Muscle of leg (tissue), 11 donors: Measurements from ENCODE around the gene ABCC11. TPM values are rescaled to one million over a fixed set of nuclear protein-coding genes. Genes with fewer than 3 reads are reported as not detected.
A peak's percentile ranks its signal among the peaks of the same experiment; 100 is the strongest.
"Not testable (repeated sequence)": the region's sequence is repeated elsewhere in the genome, so short reads cannot be mapped to it uniquely, and the experiment has no call there.

Source experiments
- DNase-seq: peaks from one replicate; pipeline ENCODE4 v3.0.0; 2013
- H3K27ac ChIP-seq: one replicate; pipeline ENCODE4 v1.5.1; 2013; ENCODE audit warnings: mild to moderate bottlenecking, low read length, control low read depth
- H3K27me3 ChIP-seq: one replicate; pipeline ENCODE4 v1.6.1; 2013; ENCODE audit warnings: low read length; ENCODE audit not compliant: control insufficient read depth, insufficient read depth
- H3K36me3 ChIP-seq: one replicate; pipeline ENCODE4 v1.6.1; 2013; ENCODE audit warnings: low read length; ENCODE audit not compliant: control insufficient read depth, insufficient read depth
- H3K4me1 ChIP-seq: one replicate; pipeline ENCODE4 v1.6.1; 2013; ENCODE audit warnings: low read length; ENCODE audit not compliant: control insufficient read depth, insufficient read depth
- H3K4me3 ChIP-seq: one replicate; pipeline ENCODE4 v1.5.1; 2013; ENCODE audit warnings: low read length, control low read depth
- H3K9me3 ChIP-seq: replicated peaks from 2 replicates; pipeline ENCODE4 v1.6.1; 2013; ENCODE audit warnings: low read depth, low read length; ENCODE audit not compliant: control insufficient read depth
- WGBS: methylation state at CpG from one replicate; pipeline ENCODE4 v1.1.5; 2013; ENCODE audit warnings: missing lambda C conversion rate; ENCODE audit not compliant: insufficient coverage; 5-methylcytosine and 5-hydroxymethylcytosine counted together
- polyA plus RNA-seq, 8 donors: library from polyadenylated mRNA; unstranded; fragments of 120-200 nt; gene quantifications; one replicate each; pipeline versions ENCODE4 v1.2.1 to v1.2.3, GENCODE V29; 2013; ENCODE audit warnings: inconsistent platforms in 1 of 8, low replicate concordance in 1 of 8; ENCODE audit not compliant: insufficient read length in 8 of 8, insufficient read depth in 1 of 8
- total RNA-seq: library from RNA; stranded (reverse); fragments of 120-200 nt; gene quantifications from one replicate; pipeline ENCODE4 v1.2.4, GENCODE V29; 2013

ABCC11 gene
- total and polyA plus RNA-seq, 9 donors = 0.04 to 0.15 (median 0.09) TPM

DNA sequence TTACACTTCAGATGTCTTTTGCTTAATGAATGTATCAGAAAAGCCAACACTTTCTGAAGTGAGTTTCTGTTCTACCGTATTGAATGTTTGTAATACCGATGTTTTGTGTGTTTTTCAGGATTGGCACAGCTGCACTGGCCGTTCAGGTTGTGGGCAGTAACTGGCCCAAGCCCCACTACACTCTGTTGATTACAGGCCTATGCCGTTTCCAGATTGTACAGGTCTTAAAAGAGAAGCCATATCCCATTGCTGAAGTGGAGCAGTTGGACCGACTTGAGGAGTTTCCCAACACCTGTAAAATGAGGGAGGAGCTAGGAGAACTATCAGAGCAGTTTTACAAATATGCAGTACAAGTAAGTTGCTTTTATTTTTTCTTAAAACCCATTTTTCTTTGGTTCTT is 4.7 kb upstream of the ABCC11 start:
- Histone ChIP-seq H3K4me3 (no peak overlapping the region), H3K27ac (no peak overlapping the region), H3K4me1 (no peaks in the 10 kb centered on the region), H3K27me3 (no peaks in the 10 kb centered on the region), H3K36me3 (peaks cover 10% of the 10 kb centered on the region), H3K9me3 (no peaks in the 10 kb centered on the region)
- whole genome bisulfite sequencing = 67% methylated on average over 1 of the region's 5 CpGs
- DNase-seq = no peak

- Histone ChIP-seq H3K27ac (no peak overlapping the region), H3K4me1 (peaks cover 4% of the 10 kb centered on the region), H3K4me3 (no peak overlapping the region), H3K36me3 (peaks cover 10% of the 10 kb centered on the region), H3K9me3 (no peaks in the 10 kb centered on the region), H3K27me3 (no peaks in the 10 kb centered on the region)
- DNase-seq = no peak
- no CpG with 5 or more reads among the region's 5 CpGs for WGBS
Measured at GRCh38 chr16:48250520-48251278, 3.4 kb upstream of the ABCC11 start.

DNA sequence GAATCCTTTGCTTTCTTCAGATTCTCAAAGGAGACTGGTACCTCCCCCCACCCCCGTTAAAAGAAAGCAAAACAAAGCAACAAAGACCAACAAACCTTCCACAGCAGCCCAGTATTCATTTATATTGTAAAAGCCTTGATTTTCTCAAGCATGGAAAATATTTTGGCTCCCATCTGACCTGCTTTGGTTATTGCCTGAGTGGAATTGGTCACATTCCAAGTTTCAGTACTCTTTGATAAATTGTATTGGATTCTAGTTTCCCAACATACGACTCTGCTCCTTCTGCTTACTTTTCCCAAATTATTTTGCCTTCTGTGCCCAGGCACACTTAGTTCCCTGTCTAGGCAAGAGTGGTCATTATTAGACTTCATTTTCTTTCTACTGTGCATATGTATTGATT is 1.3 kb downstream of the ABCC11 start:
- H3K27ac ChIP-seq = no peak overlapping the region
- WGBS = no CpG with 5 or more reads among the region's 2 CpGs
- no peak overlapping the region for H3K4me3 ChIP-seq
- H3K36me3 ChIP-seq = no peaks in the 10 kb centered on the region
- no peak for DNase-seq
- no peaks in the 10 kb centered on the region for H3K27me3 ChIP-seq
- H3K9me3 ChIP-seq = no peaks in the 10 kb centered on the region
- peaks cover 14% of the 10 kb centered on the region for H3K4me1 ChIP-seq

GRCh38 chr16:48244863-48245195 is 2.5 kb downstream of the ABCC11 start:
- 5% methylated on average over 8 of the region's 8 CpGs for WGBS
- DNase-seq = no peak
- H3K36me3 ChIP-seq = no peaks in the 10 kb centered on the region
- no peaks in the 10 kb centered on the region for H3K9me3 ChIP-seq
- H3K27me3 ChIP-seq = no peaks in the 10 kb centered on the region
- H3K27ac ChIP-seq = peak overlapping the region; percentile 65
- H3K4me3 ChIP-seq = peak overlapping the region; percentile 85
- peaks cover 14% of the 10 kb centered on the region for H3K4me1 ChIP-seq

DNA sequence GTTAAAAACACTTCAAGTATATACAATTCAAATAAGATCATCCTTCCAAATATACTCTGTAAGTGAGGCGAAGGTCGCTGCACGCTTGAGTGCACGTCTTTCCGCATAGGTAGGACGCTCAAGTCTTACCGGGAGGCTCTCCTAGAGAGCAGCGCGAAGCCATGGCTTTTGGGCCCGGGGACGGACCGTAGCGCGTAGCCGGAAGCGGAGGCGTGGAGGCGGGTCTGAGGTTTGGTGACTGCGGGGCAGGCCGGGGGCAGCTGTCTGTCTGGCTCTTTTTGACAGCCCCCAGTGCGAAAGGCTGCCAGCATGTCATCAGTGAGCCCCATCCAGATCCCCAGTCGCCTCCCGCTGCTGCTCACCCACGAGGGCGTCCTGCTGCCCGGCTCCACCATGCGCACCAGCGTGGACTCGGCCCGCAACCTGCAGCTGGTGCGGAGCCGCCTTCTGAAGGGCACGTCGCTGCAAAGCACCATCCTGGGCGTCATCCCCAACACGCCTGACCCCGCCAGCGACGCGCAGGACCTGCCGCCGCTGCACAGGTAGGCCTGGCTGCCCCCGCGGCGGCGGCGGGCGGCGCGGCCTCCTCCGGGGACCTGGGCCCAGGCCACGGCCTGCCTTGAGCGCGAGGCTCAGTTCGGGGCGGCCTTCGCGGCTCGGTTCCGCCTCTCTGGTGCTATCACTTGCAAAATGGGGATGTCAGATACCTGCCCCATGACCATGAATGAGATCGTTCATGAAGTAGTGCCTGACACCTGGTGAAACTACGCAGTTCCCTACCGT is 3.1 kb downstream of the ABCC11 start, which contains the start of gene LONP2:
LONP2 (plus strand) TSS at position 221 of the 783 bp plus-strand sequence; CDS start at position 310, 89 bp downstream.
- Histone ChIP-seq H3K27ac (peak within 1 kb of the TSS; percentile 84), H3K4me3 (peak within 1 kb of the TSS; percentile 85), H3K27me3 (no peaks in the 10 kb centered on the region), H3K9me3 (no peaks in the 10 kb centered on the region), H3K36me3 (no peaks in the 10 kb centered on the region), H3K4me1 (peaks cover 14% of the 10 kb centered on the region)
- DNase-seq = peak; percentile 95
- under 1% methylated on average over 63 of the region's 63 CpGs for WGBS

DNA sequence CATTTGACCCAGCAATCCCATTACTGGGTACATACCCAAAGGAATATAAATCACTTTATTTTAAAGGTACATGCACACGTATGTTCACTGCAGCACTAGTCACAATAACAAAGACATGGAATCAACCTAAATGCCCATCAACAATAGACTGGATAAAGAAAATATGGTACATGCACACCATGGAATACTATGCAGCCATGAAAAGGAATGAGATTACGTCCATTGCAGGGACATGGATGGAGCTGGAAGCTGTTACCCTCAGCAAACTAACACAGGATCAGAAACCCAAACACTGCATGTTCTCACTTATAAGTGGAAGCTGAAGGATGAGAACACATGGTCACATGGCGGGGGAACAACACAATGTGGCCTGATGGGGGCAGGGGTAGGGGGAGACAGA is 7.2 kb downstream of the ABCC11 start:
- not testable (repeated sequence) for H3K27ac ChIP-seq, H3K9me3 ChIP-seq, DNase-seq, H3K27me3 ChIP-seq, H3K4me1 ChIP-seq, H3K4me3 ChIP-seq, H3K36me3 ChIP-seq
- no CpG with 5 or more reads among the region's 3 CpGs for WGBS

- Histone ChIP-seq H3K36me3 (no peaks in the 10 kb centered on the region), H3K27me3 (no peaks in the 10 kb centered on the region), H3K4me3 (no peak overlapping the region), H3K9me3 (no peaks in the 10 kb centered on the region), H3K4me1 (no peaks in the 10 kb centered on the region), H3K27ac (peak overlapping the region; percentile 7)
- DNase-seq = no peak
- no CpG with 5 or more reads among the region's 1 CpG for WGBS
Measured at GRCh38 chr16:48236286-48236685, 11.1 kb downstream of the ABCC11 start.

DNA sequence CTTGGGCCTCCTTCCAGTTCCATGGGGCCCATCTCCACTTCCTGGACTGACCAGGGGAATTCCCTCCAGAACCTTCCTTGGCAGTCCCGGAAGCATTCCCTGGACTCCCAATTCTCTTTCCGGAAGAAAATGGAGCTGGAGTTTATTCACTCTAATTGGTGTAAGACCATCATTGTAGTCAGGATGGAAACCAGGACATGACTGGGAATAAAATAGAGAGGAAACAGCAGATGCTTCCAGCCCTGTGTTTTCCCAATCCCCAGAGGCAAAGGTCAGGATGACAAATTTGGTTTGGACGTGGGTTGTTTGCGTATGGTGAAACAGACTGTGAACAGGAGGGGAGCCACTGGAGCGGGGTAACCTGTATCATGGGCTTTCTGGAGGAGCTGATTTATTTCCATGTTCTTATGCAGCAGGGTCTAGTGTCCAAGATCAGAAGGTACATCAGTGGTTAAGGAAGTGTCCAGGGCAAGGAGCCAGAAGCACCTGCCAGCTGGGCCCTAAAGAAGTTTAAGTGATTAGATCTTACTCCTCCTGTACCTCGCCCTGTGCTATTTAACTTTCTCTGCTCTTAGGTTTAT is 11.7 kb downstream of the ABCC11 start:
- H3K9me3 ChIP-seq = no peaks in the 10 kb centered on the region
- WGBS = no CpG with 5 or more reads among the region's 6 CpGs
- peak; percentile 11 for DNase-seq
- no peaks in the 10 kb centered on the region for H3K27me3 ChIP-seq
- H3K4me1 ChIP-seq = no peaks in the 10 kb centered on the region
- no peak overlapping the region for H3K4me3 ChIP-seq
- H3K36me3 ChIP-seq = no peaks in the 10 kb centered on the region
- no peak overlapping the region for H3K27ac ChIP-seq

DNA sequence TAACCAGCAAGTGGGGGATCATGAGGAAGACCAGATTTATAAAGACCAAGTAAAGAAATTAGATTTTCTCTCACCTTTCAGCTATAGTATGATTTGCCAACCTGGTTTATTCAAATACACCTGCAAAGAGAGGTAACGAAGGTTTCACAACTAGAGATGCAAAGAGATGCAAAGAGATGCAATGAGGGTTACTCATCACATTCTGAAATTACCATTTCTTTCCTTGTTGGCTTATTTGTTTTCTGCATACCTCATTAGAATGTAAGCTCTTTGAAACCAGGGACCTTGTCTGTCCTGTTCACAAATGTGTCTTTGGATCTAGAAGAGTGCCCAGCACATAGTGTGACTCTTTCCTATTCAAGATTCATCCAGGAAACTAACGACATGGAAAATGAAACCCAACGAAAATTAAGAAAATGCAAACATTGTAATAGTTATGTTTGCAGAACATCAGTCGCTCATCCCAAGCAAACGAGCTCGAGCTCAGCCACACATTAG is 12.2 kb downstream of the ABCC11 start:
- Histone ChIP-seq H3K36me3 (no peaks in the 10 kb centered on the region), H3K27me3 (no peaks in the 10 kb centered on the region), H3K4me1 (no peaks in the 10 kb centered on the region), H3K4me3 (no peak overlapping the region), H3K9me3 (no peaks in the 10 kb centered on the region), H3K27ac (no peak overlapping the region)
- WGBS = 50% methylated on average over 2 of the region's 6 CpGs
- DNase-seq = no peak

- H3K36me3 ChIP-seq = no peaks in the 10 kb centered on the region
Measured at GRCh38 chr16:48234630-48235029, 12.7 kb downstream of the ABCC11 start.

More at GRCh38 chr16:48234630-48235029, 12.7 kb downstream of the ABCC11 start:
- no peaks in the 10 kb centered on the region for H3K4me1 ChIP-seq
- no peak overlapping the region for H3K27ac ChIP-seq
- H3K9me3 ChIP-seq = no peaks in the 10 kb centered on the region
- H3K27me3 ChIP-seq = no peaks in the 10 kb centered on the region
- no peak for DNase-seq
- no peak overlapping the region for H3K4me3 ChIP-seq
